A172 (cell line): ENCODE data around the gene FYB1. TPM values are rescaled to one million over a fixed set of nuclear protein-coding genes. Genes with fewer than 3 reads are reported as not detected.
"Not testable (repeated sequence)": the region's sequence is repeated elsewhere in the genome, so short reads cannot be mapped to it uniquely, and the experiment has no call there.

Source experiments
- DNase-seq: peaks from one replicate; pipeline ENCODE4 v3.0.0-alpha.2; 2015; ENCODE audit warnings: low spot score
- total RNA-seq: library from RNA; depleted of rRNA; stranded (reverse); fragments of >200 nt; shearing (Covaris generic); gene quantifications from 2 replicates; pipeline ENCODE4 v1.2.3, GENCODE V29; 2014

Gene FYB1
- total RNA-seq, 1 experiment from 2014 or later: 0.12 TPM

DNA sequence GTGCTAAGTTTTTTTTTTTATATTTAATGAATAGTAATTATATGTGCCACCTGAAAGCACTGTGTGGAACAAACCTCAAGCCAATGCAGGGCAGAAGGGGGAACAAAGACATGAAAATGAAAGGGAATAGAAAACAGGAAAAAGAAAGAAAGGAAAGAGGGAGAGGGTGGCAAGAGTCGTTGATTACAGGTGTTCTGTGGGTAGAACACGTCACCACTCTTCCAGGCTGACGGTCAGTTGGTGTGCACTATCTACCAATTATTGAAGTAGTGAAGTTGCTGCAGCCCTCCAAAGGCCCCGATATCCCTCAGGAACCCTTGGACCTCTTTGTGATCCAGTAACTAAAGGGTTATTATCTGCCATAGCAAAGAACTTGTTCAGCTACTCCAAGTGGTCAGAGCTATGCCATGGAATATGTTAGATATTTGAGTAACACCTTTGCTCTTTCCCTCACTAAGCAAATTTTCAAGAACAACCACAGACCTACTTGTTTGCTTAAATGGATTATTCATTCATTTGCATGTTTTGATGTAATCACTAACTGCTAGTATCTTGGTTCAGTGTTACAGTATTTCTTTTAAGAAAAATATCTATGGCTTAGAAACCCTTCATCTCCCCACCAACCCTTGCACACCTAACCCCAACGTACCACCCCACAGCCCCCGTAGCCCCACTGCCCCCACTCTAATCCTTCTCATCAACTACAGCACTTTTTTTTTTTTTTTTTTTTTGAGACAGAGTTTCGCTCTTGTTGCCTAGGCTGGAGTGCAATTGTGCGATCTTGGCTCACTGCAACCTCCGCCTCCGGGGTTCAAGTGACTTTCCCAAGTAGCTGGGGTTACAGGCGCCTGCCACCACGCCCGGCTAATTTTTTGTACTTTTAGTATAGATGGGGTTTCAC is 31.3 kb downstream of the FYB1 start:
- no peak for DNase-seq

DNA sequence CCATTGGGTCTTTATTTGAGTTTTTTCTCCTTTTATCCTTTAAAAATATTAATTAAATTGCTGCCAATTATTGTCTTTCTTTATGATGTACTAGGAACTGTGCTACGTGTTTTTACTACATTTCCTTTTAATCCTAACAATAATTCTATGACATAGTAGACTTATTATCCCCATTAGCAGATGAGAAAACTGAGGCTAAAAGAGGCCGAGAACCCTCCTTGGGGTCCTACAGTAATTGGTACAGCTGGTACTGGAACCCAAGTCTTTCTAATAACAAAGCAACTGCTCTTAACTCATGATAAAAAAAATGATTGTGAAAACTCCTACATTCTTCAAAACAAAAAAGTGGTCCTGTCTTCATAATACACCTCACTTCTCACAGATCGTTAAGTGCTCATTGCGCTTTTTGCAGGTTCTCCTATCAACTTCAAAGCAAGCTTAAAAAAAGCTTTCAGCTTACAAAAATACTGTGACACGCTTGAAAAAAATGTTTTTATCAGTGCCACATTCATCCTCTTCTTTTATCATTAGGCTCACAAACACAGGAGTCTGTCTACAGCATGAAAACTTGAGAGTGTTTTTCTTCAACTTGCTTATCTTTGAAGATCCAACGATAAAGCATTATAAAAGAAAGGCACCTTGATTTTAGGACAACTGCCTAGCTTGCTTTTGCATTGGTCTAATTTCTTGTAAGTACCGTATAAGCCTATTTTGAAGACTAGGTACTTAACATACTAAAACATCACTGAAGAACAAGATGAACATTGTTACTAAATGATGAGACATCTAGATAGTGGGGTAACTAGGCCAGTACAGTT is 32.4 kb downstream of the FYB1 start:
- no peak for DNase-seq

DNA sequence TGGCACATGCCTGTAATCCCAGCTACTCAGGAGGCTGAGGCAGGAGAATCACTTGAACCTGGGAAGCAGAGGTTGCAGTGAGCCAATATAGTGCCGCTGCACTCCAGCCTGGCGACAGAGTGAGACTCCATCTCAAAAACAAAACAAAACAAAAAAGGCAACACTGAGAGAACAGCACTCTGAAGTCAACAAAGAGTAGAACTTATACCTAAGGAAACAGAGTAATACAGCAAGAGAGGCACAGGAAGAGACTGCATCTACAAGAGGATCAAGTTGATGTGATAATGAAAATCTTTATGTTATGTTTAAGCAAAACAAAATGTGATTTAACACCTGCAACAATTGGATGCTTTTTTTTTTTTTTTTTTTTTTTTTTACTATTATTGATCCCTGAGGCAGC is 33.1 kb downstream of the FYB1 start:
- no peak for DNase-seq

- DNase-seq: no peak
These were observed 33.6 kb downstream of the FYB1 start for GRCh38 chr5:39185761-39186160.

- DNase-seq: not testable (repeated sequence)
These were observed 39.8 kb downstream of the FYB1 start for GRCh38 chr5:39179561-39179960.

GRCh38 chr5:39178861-39179260 is 40.5 kb downstream of the FYB1 start:
- no peak for DNase-seq

GRCh38 chr5:39178171-39178570 is 41.2 kb downstream of the FYB1 start:
- peak; percentile 27 for DNase-seq

DNA sequence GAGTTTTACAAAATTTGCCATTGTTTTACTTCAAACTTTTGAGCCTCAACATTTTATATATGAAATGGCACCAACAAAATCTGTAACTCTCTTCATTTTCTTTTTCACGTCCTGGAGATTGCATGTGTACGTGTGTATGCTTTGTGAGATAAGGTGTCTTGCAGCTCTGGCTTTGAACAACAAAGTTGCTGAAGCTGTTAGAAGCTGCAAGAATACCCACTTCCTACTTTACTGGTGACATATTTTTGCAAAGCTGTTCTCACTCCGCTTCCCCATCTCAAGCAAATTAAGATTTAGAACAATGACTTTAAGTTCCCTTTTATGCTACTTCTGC is 41.8 kb downstream of the FYB1 start:
- no peak for DNase-seq

- no peak for DNase-seq
These were observed 42.4 kb downstream of the FYB1 start for GRCh38 chr5:39176759-39177630.

GRCh38 chr5:39175273-39175955 is 43.9 kb downstream of the FYB1 start:
- no peak for DNase-seq

DNA sequence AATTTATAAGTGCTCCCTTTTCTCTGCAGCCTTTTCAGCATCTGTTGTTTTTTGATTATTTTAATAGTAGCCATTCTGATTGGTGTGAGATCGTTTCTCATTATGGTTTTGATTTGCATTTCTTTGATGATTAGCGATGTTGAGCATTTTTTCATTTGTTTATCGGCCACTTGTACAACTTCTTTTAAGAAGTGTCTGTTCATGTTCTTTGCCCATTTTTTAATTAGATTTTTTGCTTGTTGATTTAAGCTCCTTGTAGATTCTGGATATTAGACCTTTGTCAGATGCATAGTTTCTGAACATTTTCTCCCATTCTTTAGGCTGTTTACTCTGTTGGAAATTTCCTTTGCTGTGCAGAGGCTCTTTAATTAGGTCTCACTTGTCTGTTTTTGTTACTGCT is 46.3 kb downstream of the FYB1 start:
- DNase-seq: no peak

DNA sequence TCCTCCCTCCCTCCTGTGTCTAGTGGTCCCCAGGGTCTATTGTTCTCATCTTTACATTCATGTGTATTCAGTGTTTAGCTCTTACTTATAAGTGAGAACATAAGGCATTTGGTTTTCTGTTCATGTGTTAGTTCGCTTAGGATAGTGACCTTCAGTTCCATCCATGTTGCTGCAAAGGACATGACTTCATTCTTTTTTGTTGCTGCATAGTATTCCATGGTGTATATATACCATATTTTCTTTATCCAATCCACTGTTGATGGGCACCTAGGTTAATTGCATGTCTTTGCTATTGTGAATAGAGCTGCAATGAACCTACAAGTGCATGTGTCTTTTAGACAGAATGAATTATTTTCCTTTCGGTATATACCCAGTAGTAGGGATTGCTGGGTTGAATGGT is 46.8 kb downstream of the FYB1 start:
- DNase-seq: no peak

GRCh38 chr5:39171647-39172046 is 47.7 kb downstream of the FYB1 start:
- DNase-seq: no peak

DNA sequence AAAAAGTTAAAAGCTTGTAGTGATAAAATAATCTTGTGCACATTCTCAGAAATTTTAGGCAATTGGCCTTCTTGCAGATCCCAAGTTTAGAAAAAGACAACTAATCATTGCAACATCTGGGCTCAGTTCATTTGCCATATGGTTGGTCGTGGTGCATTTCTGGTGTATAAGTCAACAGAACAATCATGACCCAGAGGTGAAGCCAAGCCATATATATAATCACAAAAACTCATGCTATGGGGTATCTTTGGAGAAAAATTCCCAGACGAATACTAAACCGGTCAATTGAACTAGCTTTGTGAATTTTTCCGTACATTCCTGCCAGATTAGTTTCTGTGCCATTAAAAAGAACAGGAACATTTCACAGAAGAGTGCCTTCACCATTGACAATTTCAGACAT is 50.3 kb downstream of the FYB1 start:
- no peak for DNase-seq

DNA sequence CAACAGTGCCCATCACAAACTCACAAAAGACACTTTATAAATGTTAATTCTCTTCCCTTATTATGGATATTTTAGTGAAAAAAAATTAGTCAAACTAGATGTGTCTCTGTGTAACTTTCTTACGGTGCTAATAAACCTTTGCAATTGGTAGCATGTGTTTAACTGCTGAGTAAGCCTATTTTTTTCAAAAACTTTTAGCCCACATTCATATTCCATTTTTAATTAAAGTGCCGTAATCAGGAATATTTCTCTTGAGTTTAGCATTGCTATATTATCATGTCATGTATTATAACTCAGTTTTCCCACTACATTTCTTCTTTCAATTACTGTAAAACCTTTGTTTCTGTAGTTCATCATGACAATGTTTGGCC is 51.4 kb downstream of the FYB1 start:
- no peak for DNase-seq

DNA sequence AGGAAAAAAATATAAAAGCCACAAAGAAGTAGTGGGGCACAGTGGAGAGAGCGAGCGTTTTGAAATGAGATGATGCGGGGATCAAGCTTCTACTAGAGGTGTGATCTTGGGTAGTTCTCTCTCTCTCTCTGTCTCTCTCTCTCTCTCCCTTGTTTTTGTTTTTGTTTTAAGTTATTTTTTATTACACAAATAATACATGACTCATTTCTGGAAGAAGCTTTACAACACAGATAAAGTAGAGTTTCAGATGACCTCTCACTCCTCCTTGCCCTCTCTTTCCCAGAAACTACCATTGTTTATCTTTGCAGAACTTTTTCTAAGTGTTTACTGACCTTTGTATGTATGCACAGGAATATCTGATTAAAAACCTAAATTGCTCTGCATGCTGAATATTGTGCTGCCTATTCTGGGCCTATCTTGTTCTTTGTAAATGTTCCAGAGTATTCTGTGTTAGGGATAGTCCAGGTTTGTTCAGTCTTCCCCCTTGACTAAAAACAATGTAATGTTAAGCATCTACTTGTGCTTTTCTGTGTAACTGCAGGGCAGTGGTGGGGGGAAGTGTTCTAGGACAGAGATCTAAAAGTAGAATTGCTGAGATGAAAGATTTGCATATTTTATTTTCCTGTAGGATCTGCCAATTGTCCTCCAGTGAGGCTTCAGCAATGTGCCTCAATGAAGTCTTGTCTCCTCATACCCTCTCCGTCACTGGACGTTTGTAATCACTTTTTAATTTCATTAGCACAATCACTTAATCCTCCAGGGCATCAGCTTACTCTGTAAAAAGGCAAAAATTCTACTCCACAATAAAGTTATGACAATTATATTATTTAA is 52.0 kb downstream of the FYB1 start:
- no peak for DNase-seq

DNA sequence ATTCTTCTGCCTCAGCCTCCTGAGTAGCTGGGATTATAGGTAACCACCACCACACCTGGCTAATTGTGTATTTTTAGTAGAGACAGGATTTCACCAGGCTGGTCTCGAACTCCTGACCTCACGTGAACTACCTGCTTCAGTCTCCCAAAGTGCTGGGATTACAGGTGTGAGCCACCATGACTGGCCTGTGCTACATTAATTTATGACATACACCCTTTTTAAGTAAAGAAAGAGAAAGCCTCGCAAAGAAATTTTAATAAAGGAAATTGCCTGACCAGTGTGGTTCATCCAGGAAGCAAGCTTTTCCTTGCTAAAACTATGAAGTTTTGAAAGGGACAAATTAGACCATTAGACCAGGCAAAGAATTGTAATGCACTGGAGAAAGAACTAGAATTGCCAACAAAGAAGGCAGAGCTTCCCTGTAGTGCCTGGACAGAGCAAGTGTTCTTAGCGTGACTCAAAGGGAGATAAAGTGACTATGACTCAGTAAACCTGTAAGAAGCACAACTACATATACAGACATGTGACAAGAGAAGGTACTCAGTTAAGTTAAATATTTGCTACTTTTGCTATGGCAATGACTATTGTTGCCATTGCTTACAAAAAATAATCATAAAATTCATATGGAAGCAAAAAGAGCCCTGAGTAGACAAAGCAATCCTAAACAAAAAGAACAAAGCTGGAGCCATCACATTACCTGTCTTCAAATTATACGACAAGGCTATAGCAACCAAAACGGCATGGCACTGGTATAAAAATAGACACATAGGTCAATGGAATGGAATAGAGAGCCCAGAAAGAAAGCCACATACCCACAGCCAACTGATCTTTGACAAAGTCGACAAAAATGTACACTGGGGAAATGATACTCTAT is 54.6 kb downstream of the FYB1 start:
- DNase-seq: no peak

- DNase-seq: no peak
These were observed 55.3 kb downstream of the FYB1 start for GRCh38 chr5:39164016-39164415.

GRCh38 chr5:39161578-39161977 is 57.8 kb downstream of the FYB1 start:
- DNase-seq: no peak
